Left lung (tissue), 10 donors: ENCODE results near the gene HACD2. TPM values are rescaled to one million over a fixed set of nuclear protein-coding genes. Genes with fewer than 3 reads are reported as not detected.

Source experiments
- ATAC-seq: fragments of 200-7000 bp; cut with Tn5 transposase; one replicate; pipeline ENCODE4 v1.9.1; 2020; ENCODE audit warnings: moderate library complexity
- DNase-seq, 4 donors: peaks; one replicate each; pipeline ENCODE4 v3.0.0-alpha.2; 2013 to 2020
- H3K27ac ChIP-seq, 2 donors: fragments of 200-600 bp; sonication (generic) in 1 of 2; one replicate each; pipeline versions ENCODE4 v1.5.0 to v1.8.0; 2020 to 2021
- H3K27me3 ChIP-seq, 2 donors: fragments of 200-600 bp; sonication (generic) in 1 of 2; one replicate each; pipeline versions ENCODE4 v1.5.0 to v1.8.0; 2020 to 2021
- H3K36me3 ChIP-seq, 2 donors: fragments of 200-600 bp; sonication (generic) in 1 of 2; one replicate each; pipeline versions ENCODE4 v1.5.0 to v1.8.0; 2020 to 2021
- H3K4me1 ChIP-seq, 2 donors: fragments of 200-600 bp; one replicate each; pipeline ENCODE4 v1.8.0; 2021
- H3K4me3 ChIP-seq, 2 donors: fragments of 200-600 bp; sonication (generic) in 1 of 2; one replicate each; pipeline versions ENCODE4 v1.5.0 to v1.8.0; 2020 to 2021; ENCODE audit warnings: mild to moderate bottlenecking in 1 of 2
- H3K9me3 ChIP-seq, 2 donors: fragments of 200-600 bp; sonication (generic) in 1 of 2; one replicate each; pipeline versions ENCODE4 v1.5.0 to v1.8.0; 2020 to 2021
- CTCF ChIP-seq, 2 donors: fragments of 200-600 bp; sonication (generic) in 1 of 2; IDR thresholded peaks; one replicate each; pipeline versions ENCODE4 v1.5.0 to v1.8.0; 2021; ENCODE audit warnings: antibody characterized with exemption in 2 of 2
- intact Hi-C, 2 donors: fragments of 100-400 bp; cut with DNase I; formaldehyde crosslinking; loops; one replicate each; pipeline versions ENCODE4 v1.11.2 to v1.14.2; 2022
- polyA plus RNA-seq, 6 donors: library from polyadenylated mRNA; unstranded; fragments of 120-200 nt; gene quantifications; one replicate each; pipeline ENCODE4 v1.2.1, GENCODE V29; 2013; ENCODE audit not compliant: insufficient read length in 6 of 6
- total RNA-seq, 2 donors: library from RNA; stranded (reverse); fragmentation: NEBNext Ultra II Directional; extraction: Animal tissue kit (Norgen Biotek cat#: 25700); gene quantifications; one replicate each; pipeline ENCODE4 v1.2.1, GENCODE V29; 2021
- donor health status: DM: no; HTN: yes; CAD: no.
- donor health status: DM: no; HTN: no; CAD: no.

HACD2 gene
- total and polyA plus RNA-seq, 8 donors = 33.6 to 60.9 (median 39.0) TPM

DNA sequence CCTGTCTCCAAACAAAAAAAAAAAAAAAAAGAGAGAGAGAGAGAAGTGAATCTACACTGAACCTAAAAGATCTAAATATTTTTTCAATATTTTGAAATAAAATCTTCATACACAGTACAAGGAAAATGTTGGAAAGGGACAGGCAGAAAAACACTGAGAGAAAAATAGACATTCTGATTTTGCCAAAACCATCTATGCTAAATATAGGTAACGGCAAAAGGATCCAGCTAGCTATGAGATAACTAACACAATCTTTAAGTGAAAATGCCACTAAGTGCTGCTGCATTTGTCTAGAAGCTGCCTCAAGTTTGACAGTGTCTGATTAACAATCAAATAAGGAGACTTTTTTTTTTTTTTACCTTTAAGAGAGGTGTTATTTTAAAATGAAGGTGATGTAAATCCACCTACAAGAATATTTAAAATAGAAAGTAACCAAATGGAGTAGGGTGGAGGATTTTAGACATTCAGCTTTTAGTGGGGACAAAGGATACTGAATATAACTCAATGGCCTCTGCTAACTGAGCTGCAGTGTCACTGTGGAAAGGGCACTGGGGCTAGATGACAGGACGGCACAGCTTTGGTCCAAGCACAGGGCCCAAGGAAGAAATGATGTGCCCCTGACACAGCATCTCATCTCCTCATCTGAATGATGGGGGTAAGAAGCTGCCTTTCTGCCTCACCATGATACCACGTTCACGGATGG is 62.4 kb downstream of the HACD2 start:
- Histone ChIP-seq H3K36me3 (peaks cover 0 to 27% of the 10 kb centered on the region in 2 donors), H3K4me3 (no peak overlapping the region), H3K27me3 (no peaks in the 10 kb centered on the region), H3K4me1 (peaks cover 0 to 27% of the 10 kb centered on the region in 2 donors), H3K9me3 (no peaks in the 10 kb centered on the region), H3K27ac (peak overlapping the region in 1 of 2 donors; percentile 39)
- no peak for ATAC-seq
- DNase-seq = no peak
- intact Hi-C loops = no loop called here
- no peak for TF ChIP-seq CTCF (IDR thresholded peaks at IDR 0.05)

GRCh38 chr3:123521179-123521969 is 63.5 kb downstream of the HACD2 start:
- Histone ChIP-seq H3K9me3 (no peaks in the 10 kb centered on the region), H3K27me3 (no peaks in the 10 kb centered on the region), H3K4me3 (no peak overlapping the region), H3K36me3 (peaks cover 0 to 18% of the 10 kb centered on the region in 2 donors), H3K4me1 (peaks cover 0 to 27% of the 10 kb centered on the region in 2 donors), H3K27ac (no peak overlapping the region)
- TF ChIP-seq CTCF (IDR thresholded peaks at IDR 0.05) = no peak
- intact Hi-C loops = no loop called here
- ATAC-seq = peak; percentile 22
- peak in 2 of 4 donors; percentile 34 to 39 for DNase-seq

DNA sequence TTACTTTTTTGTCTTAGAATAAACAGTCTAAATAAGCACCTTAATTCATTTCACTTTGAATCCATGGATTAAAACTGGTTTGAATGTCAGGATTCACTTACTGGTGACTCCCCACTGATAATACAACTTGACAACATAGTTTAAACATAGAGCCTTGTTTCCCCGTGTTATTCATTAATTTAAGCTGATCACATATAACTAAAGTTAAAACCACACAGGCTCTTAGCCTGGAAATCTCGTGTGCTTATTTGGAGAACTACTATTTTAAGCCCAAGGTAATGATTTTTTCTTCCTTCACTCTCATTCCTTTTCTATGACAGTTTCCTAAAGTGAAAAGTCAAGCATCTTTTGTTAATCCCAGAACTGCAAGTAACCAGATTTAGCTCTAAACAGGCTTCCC is 64.2 kb downstream of the HACD2 start:
- intact Hi-C loops = no loop called here
- no peaks in the 10 kb centered on the region for H3K27me3 ChIP-seq
- H3K9me3 ChIP-seq = no peaks in the 10 kb centered on the region
- no peak for TF ChIP-seq CTCF (IDR thresholded peaks at IDR 0.05)
- H3K27ac ChIP-seq = no peak overlapping the region
- peaks cover 0 to 12% of the 10 kb centered on the region in 2 donors for H3K36me3 ChIP-seq
- ATAC-seq = no peak
- H3K4me3 ChIP-seq = no peak overlapping the region
- peaks cover 0 to 27% of the 10 kb centered on the region in 2 donors for H3K4me1 ChIP-seq
- DNase-seq = no peak

DNA sequence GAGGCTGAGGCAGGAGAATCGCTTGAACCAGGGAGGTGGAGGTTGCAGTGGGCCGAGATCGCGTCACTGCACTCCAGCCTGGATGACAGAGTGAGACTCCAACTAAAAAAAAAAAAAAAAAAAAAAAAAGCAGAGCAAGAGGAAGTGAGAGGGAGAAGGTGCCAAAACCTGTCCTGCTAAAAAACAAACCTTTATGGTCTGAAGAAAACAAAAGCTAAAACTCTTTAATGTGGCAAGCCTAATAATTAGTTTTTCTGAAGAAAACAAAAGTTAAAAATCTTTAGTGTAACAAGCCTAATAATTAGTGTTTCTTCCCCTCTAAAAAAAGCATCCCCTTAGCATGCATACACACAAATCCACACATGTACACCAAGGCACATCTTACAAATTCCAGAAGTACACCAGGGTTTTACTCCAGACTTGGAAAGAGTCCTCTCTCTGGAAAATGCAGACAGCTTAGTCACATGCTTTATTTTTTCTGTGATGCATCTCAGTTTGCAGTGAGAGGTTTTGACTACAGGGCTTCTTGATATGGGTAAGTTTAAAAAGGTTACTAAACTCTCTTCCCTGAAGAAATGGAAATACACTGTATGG is 65.9 kb downstream of the HACD2 start:
- no peaks in the 10 kb centered on the region for H3K27me3 ChIP-seq
- DNase-seq (no peak), ATAC-seq (no peak)
- H3K4me1 ChIP-seq = peaks cover 0 to 26% of the 10 kb centered on the region in 2 donors
- no peaks in the 10 kb centered on the region for H3K9me3 ChIP-seq
- no peak overlapping the region for H3K27ac ChIP-seq
- no peak overlapping the region for H3K4me3 ChIP-seq
- H3K36me3 ChIP-seq = peaks cover 0 to 12% of the 10 kb centered on the region in 2 donors
- TF ChIP-seq CTCF (IDR thresholded peaks at IDR 0.05) = no peak
- intact Hi-C loops = no loop called here

DNA sequence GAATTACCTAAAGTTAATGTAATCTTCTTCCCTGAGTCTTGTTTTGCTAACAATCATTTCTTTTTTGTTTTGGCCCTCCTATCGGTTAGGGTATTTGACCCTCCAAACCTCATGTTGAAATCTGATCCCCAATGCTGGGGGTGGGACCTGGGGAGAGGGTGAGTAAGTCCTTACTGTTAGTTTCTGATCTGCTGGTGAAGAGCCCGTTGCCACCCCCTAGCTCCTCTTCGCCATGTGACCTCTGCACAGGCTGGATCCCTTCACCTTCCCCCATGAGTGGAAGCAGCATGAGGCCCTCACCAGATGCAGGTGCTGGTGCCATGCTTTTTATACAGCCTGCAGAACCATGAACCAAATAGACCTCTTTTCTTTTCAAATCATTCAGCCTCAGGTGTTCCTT is 73.1 kb downstream of the HACD2 start:
- H3K4me3 ChIP-seq = no peak overlapping the region
- no peak for DNase-seq
- H3K9me3 ChIP-seq = no peaks in the 10 kb centered on the region
- no peaks in the 10 kb centered on the region for H3K4me1 ChIP-seq
- TF ChIP-seq CTCF (IDR thresholded peaks at IDR 0.05) = no peak
- H3K36me3 ChIP-seq = peaks cover 3 to 10% of the 10 kb centered on the region in 2 donors
- no peaks in the 10 kb centered on the region for H3K27me3 ChIP-seq
- H3K27ac ChIP-seq = no peak overlapping the region
- intact Hi-C loops = no loop called here
- no peak for ATAC-seq
